ENCODE data around the gene RXRB. TPM values are rescaled to one million over a fixed set of nuclear protein-coding genes. Genes with fewer than 3 reads are reported as not detected.

Gene RXRB
- total RNA-seq, 1 donor from 2014 or later, result 46.6 TPM

Other genes starting within 250 kb of the RXRB start
- gene HLA-DMA, start 247.6 kb downstream of the RXRB start, total RNA-seq, result 8.1 and 8.7 TPM in 2 replicates
- 320 TPM in 2 replicates for gene BRD2, start 232.1 kb downstream of the RXRB start, total RNA-seq
- 0.21 and 0.38 TPM in 2 replicates for gene HLA-DOA, start 191.1 kb downstream of the RXRB start, total RNA-seq
- gene HLA-DPA1, start 127.0 kb downstream of the RXRB start, total RNA-seq, result 38.5 and 42.6 TPM in 2 replicates
- gene HLA-DPB1, start 124.7 kb downstream of the RXRB start, total RNA-seq, result 4.7 and 6.2 TPM in 2 replicates
- 0.47 and 0.56 TPM in 2 replicates for gene COL11A2, start 8.2 kb downstream of the RXRB start, total RNA-seq
- gene SLC39A7, start 202 bp upstream of the RXRB start, total RNA-seq, result 61.7 and 63.9 TPM in 2 replicates
- gene HSD17B8, start 4.0 kb upstream of the RXRB start, total RNA-seq, result 18.2 and 18.3 TPM in 2 replicates
- 44.4 and 47.6 TPM in 2 replicates for gene RING1, start 7.8 kb upstream of the RXRB start, total RNA-seq
- gene VPS52, start 71.2 kb upstream of the RXRB start, total RNA-seq, result 59.9 and 64.9 TPM in 2 replicates
- gene RPS18, start 71.4 kb upstream of the RXRB start, total RNA-seq, result 3,200 and 3,212 TPM in 2 replicates
- 4.1 and 4.6 TPM in 2 replicates for gene B3GALT4, start 76.5 kb upstream of the RXRB start, total RNA-seq
- gene WDR46, start 88.6 kb upstream of the RXRB start, total RNA-seq, result 106 and 120 TPM in 2 replicates
- gene PFDN6, start 88.9 kb upstream of the RXRB start, total RNA-seq, result 114 and 132 TPM in 2 replicates
- gene RGL2, start 98.3 kb upstream of the RXRB start, total RNA-seq, result 27.3 and 28.4 TPM in 2 replicates
- gene TAPBP, start 113.4 kb upstream of the RXRB start, total RNA-seq, result 271 and 278 TPM in 2 replicates
- 11.3 and 14.3 TPM in 2 replicates for gene ZBTB22, start 117.1 kb upstream of the RXRB start, total RNA-seq
- gene DAXX, start 122.3 kb upstream of the RXRB start, total RNA-seq, result 64.9 and 71.3 TPM in 2 replicates
- gene KIFC1, start 191.2 kb upstream of the RXRB start, total RNA-seq, result 64.9 and 66.5 TPM in 2 replicates
- 29.5 and 33.6 TPM in 2 replicates for gene PHF1, start 210.3 kb upstream of the RXRB start, total RNA-seq
- gene CUTA, start 217.4 kb upstream of the RXRB start, total RNA-seq, result 120 and 124 TPM in 2 replicates
- 41.5 and 44.6 TPM in 2 replicates for gene SYNGAP1, start 219.4 kb upstream of the RXRB start, total RNA-seq

All from activated CD4-positive, alpha-beta T cell treated with anti-CD3 and anti-CD28 coated beads, Interleukin-2, amount 10 ng/mL, durations not matched to agents 24 days and 14 days (primary cell).